Nephron progenitor cell (in vitro differentiated cells): ENCODE data around the gene CARD10.
"Not testable (repeated sequence)": the region's sequence is repeated elsewhere in the genome, so short reads cannot be mapped to it uniquely, and the experiment has no call there.

Experiments
- DNase-seq: peaks from one replicate; pipeline ENCODE4 v3.0.0; 2021
- H3K27ac Mint-ChIP-seq: 2 replicates; pipeline ENCODE4 v1.8.0; 2021; ENCODE audit warnings: mild to moderate bottlenecking, moderate library complexity, mixed read lengths
- H3K27me3 Mint-ChIP-seq: 2 replicates; pipeline ENCODE4 v1.8.0; 2021; ENCODE audit warnings: mild to moderate bottlenecking, low read depth, mixed read lengths; ENCODE audit not compliant: poor library complexity
- H3K36me3 Mint-ChIP-seq: 2 replicates; pipeline ENCODE4 v1.8.0; 2021; ENCODE audit warnings: low read depth, mixed read lengths
- H3K4me1 Mint-ChIP-seq: 2 replicates; pipeline ENCODE4 v1.8.0; 2021; ENCODE audit warnings: mixed read lengths
- H3K4me3 Mint-ChIP-seq: 2 replicates; pipeline ENCODE4 v1.8.0; 2021; ENCODE audit warnings: mild to moderate bottlenecking, moderate library complexity, mixed read lengths
- H3K9me3 Mint-ChIP-seq: 2 replicates; pipeline ENCODE4 v1.8.0; 2021; ENCODE audit warnings: mild to moderate bottlenecking, moderate library complexity, mixed read lengths
- TF ChIP-seq, protein P1 (sequence below): fragments of 200-600 bp; sonication (generic); IDR thresholded peaks from 2 replicates; pipeline ENCODE4 v1.5.0; 2021; ENCODE audit warnings: antibody characterized with exemption

Gene CARD10

GRCh38 chr22:37529652-37530345, 10.6 kb upstream of the CARD10 start:
- peaks cover 5% of the 10 kb centered on the region for H3K4me1 Mint-ChIP-seq
- no peak overlapping the region for H3K4me3 Mint-ChIP-seq
- H3K27me3 Mint-ChIP-seq: peaks cover 15% of the 10 kb centered on the region
- H3K27ac Mint-ChIP-seq: no peak overlapping the region
- TF ChIP-seq, protein P1, sequence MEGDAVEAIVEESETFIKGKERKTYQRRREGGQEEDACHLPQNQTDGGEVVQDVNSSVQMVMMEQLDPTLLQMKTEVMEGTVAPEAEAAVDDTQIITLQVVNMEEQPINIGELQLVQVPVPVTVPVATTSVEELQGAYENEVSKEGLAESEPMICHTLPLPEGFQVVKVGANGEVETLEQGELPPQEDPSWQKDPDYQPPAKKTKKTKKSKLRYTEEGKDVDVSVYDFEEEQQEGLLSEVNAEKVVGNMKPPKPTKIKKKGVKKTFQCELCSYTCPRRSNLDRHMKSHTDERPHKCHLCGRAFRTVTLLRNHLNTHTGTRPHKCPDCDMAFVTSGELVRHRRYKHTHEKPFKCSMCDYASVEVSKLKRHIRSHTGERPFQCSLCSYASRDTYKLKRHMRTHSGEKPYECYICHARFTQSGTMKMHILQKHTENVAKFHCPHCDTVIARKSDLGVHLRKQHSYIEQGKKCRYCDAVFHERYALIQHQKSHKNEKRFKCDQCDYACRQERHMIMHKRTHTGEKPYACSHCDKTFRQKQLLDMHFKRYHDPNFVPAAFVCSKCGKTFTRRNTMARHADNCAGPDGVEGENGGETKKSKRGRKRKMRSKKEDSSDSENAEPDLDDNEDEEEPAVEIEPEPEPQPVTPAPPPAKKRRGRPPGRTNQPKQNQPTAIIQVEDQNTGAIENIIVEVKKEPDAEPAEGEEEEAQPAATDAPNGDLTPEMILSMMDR: no peak
- no peak for DNase-seq
- H3K36me3 Mint-ChIP-seq: no peaks in the 10 kb centered on the region
- H3K9me3 Mint-ChIP-seq: no peaks in the 10 kb centered on the region

DNA sequence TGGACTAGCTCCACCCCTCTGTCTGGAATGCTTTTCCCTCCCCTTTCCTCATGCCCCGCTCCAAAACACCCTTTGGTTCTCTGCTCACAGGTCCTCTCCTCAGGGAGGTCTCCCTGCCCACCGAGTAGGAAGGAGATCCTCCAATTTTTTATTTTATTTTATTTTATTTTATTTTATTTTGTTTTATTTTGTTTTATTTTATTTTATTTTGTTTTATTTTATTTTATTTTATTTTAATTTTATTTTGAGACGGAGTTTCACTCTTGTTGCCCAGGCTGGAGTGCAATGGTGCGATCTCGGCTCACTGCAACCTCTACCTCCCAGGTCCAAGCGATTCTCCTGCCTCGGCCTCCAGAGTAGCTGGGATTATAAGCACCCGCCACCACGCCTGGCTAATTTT, 8.7 kb upstream of the CARD10 start:
- not testable (repeated sequence) for H3K4me1 Mint-ChIP-seq, H3K27ac Mint-ChIP-seq, H3K4me3 Mint-ChIP-seq, H3K36me3 Mint-ChIP-seq, H3K9me3 Mint-ChIP-seq, DNase-seq
- peaks cover 17% of the 10 kb centered on the region for H3K27me3 Mint-ChIP-seq

DNA sequence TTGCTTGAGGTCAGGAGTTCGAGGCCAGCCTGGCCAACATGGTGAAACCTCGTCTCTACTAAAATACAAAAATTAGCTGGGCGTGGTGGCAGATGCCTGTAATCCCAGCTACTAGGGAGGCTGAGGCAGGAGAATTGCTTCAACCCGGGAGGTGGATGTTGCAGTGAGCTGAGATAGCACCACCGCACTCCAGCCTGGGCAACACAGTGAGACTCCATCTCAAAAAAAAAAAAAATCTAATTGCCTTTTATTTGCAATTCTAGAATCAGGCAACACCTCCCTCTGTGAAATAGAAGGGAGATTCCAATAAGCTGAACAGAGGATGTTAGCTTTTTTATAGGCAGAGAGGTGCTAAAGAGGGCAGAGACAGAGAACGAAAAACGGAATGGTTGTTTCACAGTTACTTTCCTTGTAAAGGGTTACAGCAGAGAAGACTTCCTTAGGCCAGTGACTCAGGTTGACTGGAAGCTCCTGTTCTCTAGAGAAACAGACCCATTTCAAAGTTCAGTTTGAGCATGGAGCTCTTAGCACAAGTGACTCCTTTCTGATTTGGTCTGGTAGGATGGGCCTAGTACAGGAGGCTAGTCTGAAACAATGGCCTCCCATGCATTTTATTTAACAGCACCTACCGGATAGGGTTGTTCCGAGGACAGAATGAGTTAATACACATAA, 8.0 kb upstream of the CARD10 start:
- H3K4me3 Mint-ChIP-seq, H3K9me3 Mint-ChIP-seq, DNase-seq, H3K4me1 Mint-ChIP-seq, H3K27ac Mint-ChIP-seq, H3K36me3 Mint-ChIP-seq: not testable (repeated sequence)
- H3K27me3 Mint-ChIP-seq: peaks cover 24% of the 10 kb centered on the region

- DNase-seq: no peak
- Mint-ChIP-seq H3K4me1 (no peaks in the 10 kb centered on the region), H3K4me3 (no peak overlapping the region), H3K27me3 (peaks cover 30% of the 10 kb centered on the region), H3K9me3 (no peaks in the 10 kb centered on the region), H3K36me3 (no peaks in the 10 kb centered on the region), H3K27ac (no peak overlapping the region)
- TF ChIP-seq, protein P1: no peak
These were observed 7.2 kb upstream of the CARD10 start for GRCh38 chr22:37526376-37526775.

DNA sequence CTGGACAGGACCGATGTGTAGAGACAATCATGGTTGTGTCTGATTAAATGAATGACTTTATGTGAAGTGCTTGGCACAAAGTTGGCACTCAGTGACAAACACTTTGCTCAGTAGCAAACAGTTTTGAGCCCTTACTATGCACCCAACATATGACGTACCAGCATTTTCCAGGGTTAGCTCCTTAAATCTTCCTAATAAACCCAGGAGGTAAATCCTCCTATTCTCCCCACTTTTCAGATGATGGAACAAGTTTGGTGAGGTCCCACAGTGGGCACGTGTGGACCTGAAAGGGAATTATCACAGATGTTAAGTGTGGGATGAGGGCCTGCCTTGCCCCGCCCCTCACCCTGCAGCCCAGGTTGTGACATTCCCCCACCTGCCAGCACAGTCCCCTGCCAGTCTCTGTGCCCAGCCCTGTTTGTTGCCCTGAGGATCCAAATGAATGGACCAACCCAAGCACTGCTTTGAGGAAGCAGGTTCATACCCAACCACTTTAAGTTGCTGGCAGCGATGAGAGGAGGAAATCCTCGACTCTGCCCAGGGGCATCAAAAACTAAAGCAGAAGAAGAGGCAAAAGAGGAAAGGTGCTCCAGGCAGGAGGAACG, 6.6 kb upstream of the CARD10 start:
- no peaks in the 10 kb centered on the region for H3K4me1 Mint-ChIP-seq
- peaks cover 35% of the 10 kb centered on the region for H3K27me3 Mint-ChIP-seq
- DNase-seq: no peak
- H3K9me3 Mint-ChIP-seq: no peaks in the 10 kb centered on the region
- no peak overlapping the region for H3K4me3 Mint-ChIP-seq
- H3K36me3 Mint-ChIP-seq: no peaks in the 10 kb centered on the region
- TF ChIP-seq, protein P1: no peak
- H3K27ac Mint-ChIP-seq: no peak overlapping the region

GRCh38 chr22:37525073-37525745, 6.0 kb upstream of the CARD10 start:
- H3K27me3 Mint-ChIP-seq: peaks cover 40% of the 10 kb centered on the region
- no peaks in the 10 kb centered on the region for H3K36me3 Mint-ChIP-seq
- TF ChIP-seq, protein P1: no peak
- DNase-seq: no peak
- no peaks in the 10 kb centered on the region for H3K9me3 Mint-ChIP-seq
- H3K4me1 Mint-ChIP-seq: no peaks in the 10 kb centered on the region
- H3K27ac Mint-ChIP-seq: no peak overlapping the region
- H3K4me3 Mint-ChIP-seq: no peak overlapping the region
